ENCODE measurements around the gene CSMD2. TPM values are rescaled to one million over a fixed set of nuclear protein-coding genes. Genes with fewer than 3 reads are reported as not detected.

CSMD2 gene
- total RNA-seq, 3 donors from 2014 or later = 0.12 to 0.41 (median 0.28) TPM

GRCh38 chr1:34078383-34078782 is 86.6 kb downstream of the CSMD2 start:
- intact Hi-C loops (cut with DNase I, micrococcal nuclease) = no loop called here
- Histone ChIP-seq H3K4me1 (ENCODE audit: low read depth) (no peaks in the 10 kb centered on the region), H3K9me3 (no peaks in the 10 kb centered on the region), H3K36me3 (ENCODE audit: low read depth) (no peaks in the 10 kb centered on the region), H3K4me3 (no peak overlapping the region)
- TF ChIP-seq CTCF (IDR thresholded peaks at IDR 0.05) = no peak
- no peak for DNase-seq
- no peak for ATAC-seq

DNA sequence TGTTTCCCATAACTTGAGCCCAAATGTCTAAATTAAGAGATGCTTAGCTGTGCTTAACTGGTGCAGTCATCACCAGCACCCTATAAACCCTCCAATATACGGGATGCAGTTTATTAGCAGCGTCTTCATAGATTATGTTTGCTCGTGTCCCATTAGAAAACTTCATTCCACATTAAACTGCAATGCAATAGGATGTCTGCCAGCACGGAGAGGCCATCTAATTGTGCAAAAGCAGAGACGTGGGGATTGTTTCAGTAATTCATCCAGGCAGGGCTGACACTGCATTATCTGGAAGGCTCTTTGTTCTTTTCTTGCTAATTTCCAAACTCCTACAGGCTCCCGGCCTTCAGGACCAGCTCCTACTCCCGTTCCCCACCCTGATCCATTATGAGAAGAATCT is 89.5 kb downstream of the CSMD2 start:
- TF ChIP-seq CTCF (IDR thresholded peaks at IDR 0.05) = no peak
- DNase-seq = no peak

DNA sequence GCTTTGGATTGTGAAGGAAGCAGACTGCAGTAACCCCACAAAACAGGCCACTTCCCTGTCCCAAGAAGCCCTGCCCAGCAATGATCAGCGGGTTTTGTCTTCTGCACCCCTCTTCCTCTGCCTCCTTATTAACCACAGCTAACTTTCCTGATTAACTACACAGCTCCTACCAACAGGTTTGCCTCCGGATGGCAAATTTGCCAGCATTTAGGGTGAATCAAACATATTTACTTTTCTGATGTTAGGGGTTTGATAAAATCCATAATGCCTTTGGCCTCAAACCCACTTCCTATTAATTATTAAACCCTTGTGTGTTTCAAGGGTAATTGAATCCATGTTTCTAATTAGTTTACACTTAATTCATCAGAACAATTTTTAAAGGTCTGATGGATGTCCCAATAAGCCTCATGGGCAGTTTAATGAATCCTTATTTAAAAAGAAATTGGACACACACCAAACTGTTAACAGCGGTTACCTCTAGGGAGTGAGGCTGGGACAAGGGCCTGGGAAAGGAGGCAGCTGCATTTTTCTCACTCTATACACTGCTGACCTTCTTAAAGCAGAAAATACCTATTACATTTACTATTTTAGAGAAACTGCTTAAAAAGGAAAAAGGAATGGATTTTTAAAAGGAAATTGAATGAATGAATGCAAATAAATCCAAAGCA is 91.9 kb downstream of the CSMD2 start:
- H3K4me3 ChIP-seq = no peak overlapping the region
- H3K36me3 ChIP-seq (ENCODE audit: low read depth) = no peaks in the 10 kb centered on the region
- no peaks in the 10 kb centered on the region for H3K9me3 ChIP-seq
- ATAC-seq (no peak), DNase-seq (no peak)
- intact Hi-C loops (cut with DNase I, micrococcal nuclease) = no loop called here
- TF ChIP-seq CTCF (IDR thresholded peaks at IDR 0.05) = no peak
- no peaks in the 10 kb centered on the region for H3K4me1 ChIP-seq (ENCODE audit: low read depth)

More for the DNA sequence above, 89.5 kb downstream of the CSMD2 start:
- intact Hi-C loops (cut with DNase I, micrococcal nuclease) = no loop called here
- Histone ChIP-seq H3K36me3 (ENCODE audit: low read depth) (no peaks in the 10 kb centered on the region), H3K4me1 (ENCODE audit: low read depth) (no peaks in the 10 kb centered on the region), H3K9me3 (no peaks in the 10 kb centered on the region), H3K4me3 (no peak overlapping the region)
- ATAC-seq = no peak

- no peak for TF ChIP-seq CTCF (IDR thresholded peaks at IDR 0.05)
- H3K4me3 ChIP-seq = no peak overlapping the region
- no peak for ATAC-seq
- intact Hi-C loops (cut with DNase I, micrococcal nuclease) = no loop called here
- H3K36me3 ChIP-seq (ENCODE audit: low read depth) = no peaks in the 10 kb centered on the region
- H3K9me3 ChIP-seq = no peaks in the 10 kb centered on the region
- no peaks in the 10 kb centered on the region for H3K4me1 ChIP-seq (ENCODE audit: low read depth)
- no peak for DNase-seq
Measured at GRCh38 chr1:34070201-34070836, 94.7 kb downstream of the CSMD2 start.

DNA sequence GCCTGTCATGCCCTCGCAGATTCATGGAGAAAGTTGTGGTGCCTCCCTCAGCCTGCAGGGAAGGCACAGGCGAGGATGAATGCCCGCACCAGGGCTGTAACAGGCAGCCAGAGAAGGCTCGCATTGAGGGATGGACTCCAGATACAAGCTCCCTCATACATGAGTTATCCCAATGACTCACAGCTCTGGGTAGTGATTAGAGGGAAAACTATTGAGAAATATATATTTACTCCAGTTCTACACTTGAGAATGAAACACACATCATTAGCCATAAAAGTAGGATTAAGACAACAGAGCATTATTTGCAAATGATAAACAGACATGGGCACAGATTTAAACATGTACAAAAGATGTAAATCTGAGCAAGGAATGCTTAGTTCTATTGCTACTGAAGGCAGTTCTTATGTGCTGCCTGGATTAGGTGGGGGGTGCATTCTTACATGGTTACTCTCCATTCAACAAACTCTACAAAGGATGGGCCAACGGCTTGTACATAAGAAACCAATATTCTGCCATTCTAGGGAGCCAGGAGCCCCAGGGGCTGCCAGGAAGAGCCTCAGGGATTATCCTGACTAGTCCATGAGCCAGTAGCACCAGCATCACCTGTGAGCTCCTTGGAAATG is 97.9 kb downstream of the CSMD2 start:
- Histone ChIP-seq H3K4me3 (no peak overlapping the region), H3K36me3 (ENCODE audit: low read depth) (no peaks in the 10 kb centered on the region), H3K9me3 (no peaks in the 10 kb centered on the region), H3K4me1 (ENCODE audit: low read depth) (no peaks in the 10 kb centered on the region)
- DNase-seq = no peak
- no peak for TF ChIP-seq CTCF (IDR thresholded peaks at IDR 0.05)
- no peak for ATAC-seq
- intact Hi-C loops (cut with DNase I, micrococcal nuclease) = no loop called here

Measured in mucosa of descending colon (tissue), 3 donors.